ENCODE data around the gene ACTN1.

The ACTN1 gene

GRCh38 chr14:69004731-69005431 is 25.8 kb upstream of the ACTN1 start:
- in situ Hi-C loops (cut with MboI; ENCODE audit: low pct_unique_long_range_greater_than_20kb, low sequenced_read_pairs, unreplicated experiment), result no loop called here
- DNase-seq (ENCODE audit: low spot score), result no peak

GRCh38 chr14:69003626-69004025 is 24.5 kb upstream of the ACTN1 start:
- TF ChIP-seq CTCF (IDR thresholded peaks at IDR 0.05; ENCODE audit: extremely low read depth, insufficient read depth, missing control alignments), result no peak
- no peak for DNase-seq (ENCODE audit: low spot score)

More at GRCh38 chr14:69004731-69005431, 25.8 kb upstream of the ACTN1 start:
- no peak for TF ChIP-seq CTCF (IDR thresholded peaks at IDR 0.05; ENCODE audit: extremely low read depth, insufficient read depth, missing control alignments)

GRCh38 chr14:69002069-69002468 is 23.0 kb upstream of the ACTN1 start:
- no peak for DNase-seq (ENCODE audit: low spot score)
- TF ChIP-seq CTCF (IDR thresholded peaks at IDR 0.05; ENCODE audit: extremely low read depth, insufficient read depth, missing control alignments), result no peak
- in situ Hi-C loops (cut with MboI; ENCODE audit: low pct_unique_long_range_greater_than_20kb, low sequenced_read_pairs, unreplicated experiment), result no loop called here

More at GRCh38 chr14:69003626-69004025, 24.5 kb upstream of the ACTN1 start:
- in situ Hi-C loops (cut with MboI; ENCODE audit: low pct_unique_long_range_greater_than_20kb, low sequenced_read_pairs, unreplicated experiment), result no loop called here

GRCh38 chr14:69001375-69001774 is 22.3 kb upstream of the ACTN1 start:
- no peak for TF ChIP-seq CTCF (IDR thresholded peaks at IDR 0.05; ENCODE audit: extremely low read depth, insufficient read depth, missing control alignments)
- no peak for DNase-seq (ENCODE audit: low spot score)
- in situ Hi-C loops (cut with MboI; ENCODE audit: low pct_unique_long_range_greater_than_20kb, low sequenced_read_pairs, unreplicated experiment), result no loop called here

GRCh38 chr14:68998062-68998461 is 19.0 kb upstream of the ACTN1 start:
- no peak for DNase-seq (ENCODE audit: low spot score)
- TF ChIP-seq CTCF (IDR thresholded peaks at IDR 0.05; ENCODE audit: extremely low read depth, insufficient read depth, missing control alignments), result no peak
- in situ Hi-C loops (cut with MboI; ENCODE audit: low pct_unique_long_range_greater_than_20kb, low sequenced_read_pairs, unreplicated experiment), result no loop called here

GRCh38 chr14:68995731-68996130 is 16.6 kb upstream of the ACTN1 start:
- in situ Hi-C loops (cut with MboI; ENCODE audit: low pct_unique_long_range_greater_than_20kb, low sequenced_read_pairs, unreplicated experiment), result no loop called here
- no peak for TF ChIP-seq CTCF (IDR thresholded peaks at IDR 0.05; ENCODE audit: extremely low read depth, insufficient read depth, missing control alignments)
- DNase-seq (ENCODE audit: low spot score), result no peak

Data from GM13977 (cell line).